Measurements from ENCODE around the gene KLHL35. TPM values are rescaled to one million over a fixed set of nuclear protein-coding genes. Genes with fewer than 3 reads are reported as not detected.

KLHL35 gene
- total RNA-seq, 4 donors from 2014 or later = 0.72 TPM; not detected in 3

GRCh38 chr11:75449776-75450175 is 16.8 kb upstream of the KLHL35 start:
- no peak overlapping the region for H3K4me3 ChIP-seq
- H3K27ac ChIP-seq = no peak overlapping the region
- no peaks in the 10 kb centered on the region for H3K9me3 ChIP-seq
- no peaks in the 10 kb centered on the region for H3K36me3 ChIP-seq
- 87 to 100% methylated on average over 1 to 5 of the region's 11 CpGs for WGBS, 2 donors (ENCODE audit: low coverage in 1 of 2)
- TF ChIP-seq EP300 (IDR thresholded peaks at IDR 0.05) = no peak
- TF ChIP-seq, protein P1, sequence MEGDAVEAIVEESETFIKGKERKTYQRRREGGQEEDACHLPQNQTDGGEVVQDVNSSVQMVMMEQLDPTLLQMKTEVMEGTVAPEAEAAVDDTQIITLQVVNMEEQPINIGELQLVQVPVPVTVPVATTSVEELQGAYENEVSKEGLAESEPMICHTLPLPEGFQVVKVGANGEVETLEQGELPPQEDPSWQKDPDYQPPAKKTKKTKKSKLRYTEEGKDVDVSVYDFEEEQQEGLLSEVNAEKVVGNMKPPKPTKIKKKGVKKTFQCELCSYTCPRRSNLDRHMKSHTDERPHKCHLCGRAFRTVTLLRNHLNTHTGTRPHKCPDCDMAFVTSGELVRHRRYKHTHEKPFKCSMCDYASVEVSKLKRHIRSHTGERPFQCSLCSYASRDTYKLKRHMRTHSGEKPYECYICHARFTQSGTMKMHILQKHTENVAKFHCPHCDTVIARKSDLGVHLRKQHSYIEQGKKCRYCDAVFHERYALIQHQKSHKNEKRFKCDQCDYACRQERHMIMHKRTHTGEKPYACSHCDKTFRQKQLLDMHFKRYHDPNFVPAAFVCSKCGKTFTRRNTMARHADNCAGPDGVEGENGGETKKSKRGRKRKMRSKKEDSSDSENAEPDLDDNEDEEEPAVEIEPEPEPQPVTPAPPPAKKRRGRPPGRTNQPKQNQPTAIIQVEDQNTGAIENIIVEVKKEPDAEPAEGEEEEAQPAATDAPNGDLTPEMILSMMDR (IDR thresholded peaks at IDR 0.05) = no peak
- TF ChIP-seq POLR2AphosphoS5 (IDR thresholded peaks at IDR 0.05) = no peak
- ATAC-seq = no peak
- peaks cover 0 to 4% (median 0%) of the 10 kb centered on the region in 3 donors for H3K4me1 ChIP-seq
- peaks cover 24% of the 10 kb centered on the region for H3K27me3 ChIP-seq

- no peaks in the 10 kb centered on the region for H3K36me3 ChIP-seq
- no peak for ATAC-seq
- no peak overlapping the region for H3K4me3 ChIP-seq
- peaks cover 0 to 4% (median 0%) of the 10 kb centered on the region in 3 donors for H3K4me1 ChIP-seq
- H3K27me3 ChIP-seq = peaks cover 24% of the 10 kb centered on the region
- no peak overlapping the region for H3K27ac ChIP-seq
- H3K9me3 ChIP-seq = no peaks in the 10 kb centered on the region
- TF ChIP-seq POLR2A (IDR thresholded peaks at IDR 0.05) = no peak
- TF ChIP-seq POLR2AphosphoS5 (IDR thresholded peaks at IDR 0.05) = no peak
- no peak for TF ChIP-seq EP300 (IDR thresholded peaks at IDR 0.05)
- TF ChIP-seq, protein P1 (IDR thresholded peaks at IDR 0.05) = no peak
- no CpG with 5 or more reads among the region's 10 CpGs for WGBS, 2 donors (ENCODE audit: low coverage in 1 of 2)
Observed at GRCh38 chr11:75449271-75449670, 16.3 kb upstream of the KLHL35 start.

DNA sequence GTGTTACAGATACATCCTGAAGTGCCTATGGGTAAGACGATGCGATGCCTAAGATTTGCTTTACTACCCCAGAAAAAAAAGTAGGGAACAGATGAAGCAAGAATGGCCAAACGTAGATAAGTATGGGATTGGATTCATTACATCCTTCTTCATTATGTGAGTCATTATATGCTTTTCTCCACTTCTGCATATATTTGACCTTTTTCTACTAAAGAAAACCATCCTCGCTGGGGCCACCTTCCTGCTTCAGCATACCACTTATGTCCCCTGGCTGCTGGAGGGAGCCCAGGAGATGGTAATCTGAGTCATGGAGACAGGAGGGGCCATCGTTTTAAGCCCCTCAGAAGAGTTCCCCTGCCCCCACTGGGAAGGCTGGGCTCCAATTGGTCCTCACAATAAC is 14.4 kb upstream of the KLHL35 start:
- TF ChIP-seq EP300 (IDR thresholded peaks at IDR 0.05) (no peak), POLR2AphosphoS5 (IDR thresholded peaks at IDR 0.05) (no peak), POLR2A (IDR thresholded peaks at IDR 0.05) (no peak)
- TF ChIP-seq, protein P1 (IDR thresholded peaks at IDR 0.05) = no peak
- H3K9me3 ChIP-seq = no peaks in the 10 kb centered on the region
- H3K27me3 ChIP-seq = peaks cover 24% of the 10 kb centered on the region
- H3K36me3 ChIP-seq = no peaks in the 10 kb centered on the region
- H3K4me1 ChIP-seq = peaks cover 0 to 4% (median 0%) of the 10 kb centered on the region in 3 donors
- WGBS, 2 donors (ENCODE audit: low coverage in 1 of 2) = 87 to 100% methylated on average over 3 to 4 of the region's 5 CpGs
- H3K27ac ChIP-seq = no peak overlapping the region
- H3K4me3 ChIP-seq = no peak overlapping the region
- ATAC-seq = no peak

GRCh38 chr11:75445315-75445953 is 12.4 kb upstream of the KLHL35 start:
- WGBS, 2 donors (ENCODE audit: low coverage in 1 of 2) = 4% methylated on average over 5 of the region's 6 CpGs; no CpG with 5 or more reads in 1 of the 2 donors
- H3K36me3 ChIP-seq = peaks cover 0 to 7% of the 10 kb centered on the region in 2 donors
- TF ChIP-seq POLR2A (IDR thresholded peaks at IDR 0.05) = no peak
- TF ChIP-seq, protein P1 (IDR thresholded peaks at IDR 0.05) = peak in 3 of 4 experiments; percentile 96 to 98 (median 97)
- ATAC-seq = peak; percentile 46
- H3K27ac ChIP-seq = no peak overlapping the region
- H3K4me1 ChIP-seq = peaks cover 0 to 15% (median 0%) of the 10 kb centered on the region in 3 donors
- H3K4me3 ChIP-seq = no peak overlapping the region
- H3K9me3 ChIP-seq = no peaks in the 10 kb centered on the region
- H3K27me3 ChIP-seq = peaks cover 11% of the 10 kb centered on the region

DNA sequence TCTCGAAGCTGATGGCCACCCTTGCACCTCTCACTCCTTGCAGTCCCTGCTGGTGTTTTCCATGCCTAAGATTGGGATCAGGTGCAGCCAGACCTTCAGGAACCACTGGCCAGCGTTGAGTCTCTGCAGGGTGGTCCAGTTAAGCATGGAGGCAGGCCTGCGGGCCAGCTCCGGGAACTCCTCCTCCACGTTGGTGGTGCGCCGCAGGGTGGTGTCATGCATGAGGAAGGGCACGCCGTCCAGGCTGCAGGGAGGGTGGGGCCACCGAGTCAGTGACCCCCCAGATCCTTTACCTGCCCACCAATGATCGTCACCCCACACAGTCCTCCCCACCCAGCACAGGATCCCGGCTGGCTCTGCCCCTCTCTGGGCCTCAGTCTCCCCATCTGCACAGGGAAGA is 10.0 kb upstream of the KLHL35 start:
- peaks cover 0 to 7% of the 10 kb centered on the region in 2 donors for H3K36me3 ChIP-seq
- no peak overlapping the region for H3K4me3 ChIP-seq
- H3K27me3 ChIP-seq = peaks cover 4% of the 10 kb centered on the region
- TF ChIP-seq POLR2A (IDR thresholded peaks at IDR 0.05) = no peak
- TF ChIP-seq POLR2AphosphoS5 (IDR thresholded peaks at IDR 0.05) = no peak
- TF ChIP-seq, protein P1 (IDR thresholded peaks at IDR 0.05) = no peak
- no peak for TF ChIP-seq EP300 (IDR thresholded peaks at IDR 0.05)
- no peaks in the 10 kb centered on the region for H3K9me3 ChIP-seq
- ATAC-seq = no peak
- WGBS, 2 donors (ENCODE audit: low coverage in 1 of 2) = 57% methylated on average over 1 of the region's 12 CpGs; no CpG with 5 or more reads in 1 of the 2 donors
- no peak overlapping the region for H3K27ac ChIP-seq
- peaks cover 0 to 15% (median 0%) of the 10 kb centered on the region in 3 donors for H3K4me1 ChIP-seq
